Mucosa of descending colon (tissue), 3 donors: ENCODE data around the gene ACTN4. TPM values are rescaled to one million over a fixed set of nuclear protein-coding genes. Genes with fewer than 3 reads are reported as not detected.
A peak's percentile ranks its signal among the peaks of the same experiment; 100 is the strongest.

Source experiments
- ATAC-seq: fragments of 200-7000 bp; cut with Tn5 transposase; one replicate; pipeline ENCODE4 v1.9.1; 2020; ENCODE audit warnings: mild to moderate bottlenecking, moderate library complexity
- DNase-seq, 3 donors: peaks; one replicate each; pipeline ENCODE4 v3.0.0-alpha.2; 2020
- H3K36me3 ChIP-seq: fragments of 200-600 bp; one replicate; pipeline ENCODE4 v1.8.0; 2021; ENCODE audit warnings: low read depth, mild to moderate bottlenecking
- H3K4me1 ChIP-seq: fragments of 200-600 bp; one replicate; pipeline ENCODE4 v1.8.0; 2021; ENCODE audit warnings: low read depth, mild to moderate bottlenecking
- H3K4me3 ChIP-seq: fragments of 200-600 bp; one replicate; pipeline ENCODE4 v1.8.0; 2021; ENCODE audit warnings: mild to moderate bottlenecking
- H3K9me3 ChIP-seq: fragments of 200-600 bp; one replicate; pipeline ENCODE4 v1.8.0; 2021; ENCODE audit warnings: mild to moderate bottlenecking
- intact Hi-C, 2 donors: fragments of 100-400 bp; cut with DNase I in 1 of 2; cut with micrococcal nuclease in 1 of 2; formaldehyde crosslinking; loops; one replicate each; pipeline versions ENCODE4 v1.11.0 to v1.11.1; 2022; cut with DNase I, micrococcal nuclease
- total RNA-seq, 3 donors: library from RNA; stranded (reverse); fragmentation: NEBNext Ultra II Directional in 2 of 3; extraction: Animal tissue kit (Norgen Biotek cat#: 25700) in 2 of 3; gene quantifications; one replicate each; pipeline versions ENCODE4 v1.2.1 to v1.2.4, GENCODE V29; 2021 to 2023
- TF ChIP-seq, protein P1 (sequence below): fragments of 200-600 bp; IDR thresholded peaks from one replicate; pipeline ENCODE4 v1.8.0; 2022; ENCODE audit warnings: antibody characterized with exemption, mild to moderate bottlenecking
- donor health status: DM: no; HTN: no; CAD: no; lungs with moderate emphysema.
- donor health status: DM: no; HTN: no; CAD: no.
- donor health status: DM: no; HTN: yes; CAD: no.

The ACTN4 gene
- total RNA-seq, 3 donors from 2014 or later: 566 to 1,080 (median 1,014) TPM

DNA sequence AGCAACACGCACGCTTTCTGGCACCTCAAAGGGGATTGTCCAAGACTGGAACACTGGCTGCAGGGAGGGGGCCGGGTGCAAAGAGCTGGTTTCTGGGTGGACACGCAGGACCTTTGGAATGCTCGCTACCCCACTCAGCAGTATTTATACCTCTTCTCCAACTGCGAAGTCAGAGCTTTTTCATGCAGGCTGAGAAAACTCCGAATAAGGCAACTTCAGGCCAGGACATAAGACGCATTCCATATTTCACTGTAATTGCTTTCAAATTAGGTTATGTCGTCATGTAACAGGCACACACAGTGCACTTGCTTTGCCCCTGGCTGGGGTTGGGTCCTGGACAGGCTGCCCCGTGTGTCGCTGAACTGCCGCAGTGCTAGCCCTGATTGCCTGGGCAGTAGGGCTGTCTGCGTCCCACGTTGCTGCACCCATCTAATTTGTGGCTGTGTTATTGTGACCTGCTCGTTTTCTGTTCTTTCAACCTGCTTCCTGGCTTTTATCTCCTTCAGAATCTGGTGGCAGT lies 44.5 kb downstream of the ACTN4 start:
- H3K4me3 ChIP-seq: no peak overlapping the region
- ATAC-seq (peak; percentile 17), DNase-seq (peak in 1 of 3 donors; percentile 51)
- H3K36me3 ChIP-seq: no peaks in the 10 kb centered on the region
- H3K4me1 ChIP-seq: peaks cover 73% of the 10 kb centered on the region
- TF ChIP-seq, protein P1, sequence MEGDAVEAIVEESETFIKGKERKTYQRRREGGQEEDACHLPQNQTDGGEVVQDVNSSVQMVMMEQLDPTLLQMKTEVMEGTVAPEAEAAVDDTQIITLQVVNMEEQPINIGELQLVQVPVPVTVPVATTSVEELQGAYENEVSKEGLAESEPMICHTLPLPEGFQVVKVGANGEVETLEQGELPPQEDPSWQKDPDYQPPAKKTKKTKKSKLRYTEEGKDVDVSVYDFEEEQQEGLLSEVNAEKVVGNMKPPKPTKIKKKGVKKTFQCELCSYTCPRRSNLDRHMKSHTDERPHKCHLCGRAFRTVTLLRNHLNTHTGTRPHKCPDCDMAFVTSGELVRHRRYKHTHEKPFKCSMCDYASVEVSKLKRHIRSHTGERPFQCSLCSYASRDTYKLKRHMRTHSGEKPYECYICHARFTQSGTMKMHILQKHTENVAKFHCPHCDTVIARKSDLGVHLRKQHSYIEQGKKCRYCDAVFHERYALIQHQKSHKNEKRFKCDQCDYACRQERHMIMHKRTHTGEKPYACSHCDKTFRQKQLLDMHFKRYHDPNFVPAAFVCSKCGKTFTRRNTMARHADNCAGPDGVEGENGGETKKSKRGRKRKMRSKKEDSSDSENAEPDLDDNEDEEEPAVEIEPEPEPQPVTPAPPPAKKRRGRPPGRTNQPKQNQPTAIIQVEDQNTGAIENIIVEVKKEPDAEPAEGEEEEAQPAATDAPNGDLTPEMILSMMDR: no peak
- intact Hi-C loops: no loop called here
- H3K9me3 ChIP-seq: no peaks in the 10 kb centered on the region

DNA sequence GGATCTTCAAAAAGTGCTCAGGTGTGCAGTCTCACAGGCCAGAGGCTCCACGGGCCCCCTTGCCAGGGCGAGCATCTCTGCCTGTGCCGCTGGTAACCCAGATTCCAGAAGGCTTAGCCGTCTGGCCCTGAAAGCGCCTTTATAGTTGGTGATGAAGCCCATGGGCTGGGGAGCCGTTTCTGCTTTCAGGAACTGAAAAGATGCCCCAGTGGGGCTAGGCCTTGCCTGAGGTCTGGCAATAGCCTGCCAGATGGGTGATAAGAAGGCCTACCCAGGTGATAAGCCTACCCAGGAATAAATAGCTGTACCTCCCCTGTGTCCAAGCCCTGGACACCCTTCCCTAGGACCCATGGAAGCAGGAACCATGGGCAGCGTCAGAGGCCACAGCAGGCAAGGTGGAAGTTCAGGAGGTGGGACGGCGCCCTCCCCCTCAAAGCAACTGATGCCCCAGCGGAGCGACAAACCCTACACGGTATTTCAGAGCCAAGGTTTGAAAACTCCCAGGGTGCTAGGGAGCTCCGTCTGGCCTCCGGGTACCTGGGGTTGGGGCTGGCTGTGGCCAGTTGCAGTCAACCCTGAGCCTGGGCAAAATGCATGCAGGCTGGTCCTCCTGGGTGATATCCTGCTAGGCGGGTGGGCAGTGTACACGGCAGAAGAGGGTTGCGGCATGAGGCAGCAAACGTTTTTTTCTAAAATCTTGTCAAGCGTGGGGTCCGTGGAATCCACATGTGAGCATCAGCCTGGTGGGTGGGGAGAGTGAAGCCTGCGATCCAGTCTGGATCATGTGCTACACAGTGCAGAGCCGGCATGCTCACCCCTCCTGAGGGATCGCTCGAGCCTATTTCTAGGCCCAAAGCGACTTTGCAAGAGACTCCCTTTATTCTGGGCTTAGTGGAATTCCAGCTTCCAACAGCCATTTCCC lies 45.3 kb downstream of the ACTN4 start:
- intact Hi-C loops: no loop called here
- no peaks in the 10 kb centered on the region for H3K36me3 ChIP-seq
- H3K9me3 ChIP-seq: no peaks in the 10 kb centered on the region
- peaks cover 72% of the 10 kb centered on the region for H3K4me1 ChIP-seq
- no peak for ATAC-seq
- DNase-seq: no peak
- no peak overlapping the region for H3K4me3 ChIP-seq
- TF ChIP-seq, protein P1: no peak

DNA sequence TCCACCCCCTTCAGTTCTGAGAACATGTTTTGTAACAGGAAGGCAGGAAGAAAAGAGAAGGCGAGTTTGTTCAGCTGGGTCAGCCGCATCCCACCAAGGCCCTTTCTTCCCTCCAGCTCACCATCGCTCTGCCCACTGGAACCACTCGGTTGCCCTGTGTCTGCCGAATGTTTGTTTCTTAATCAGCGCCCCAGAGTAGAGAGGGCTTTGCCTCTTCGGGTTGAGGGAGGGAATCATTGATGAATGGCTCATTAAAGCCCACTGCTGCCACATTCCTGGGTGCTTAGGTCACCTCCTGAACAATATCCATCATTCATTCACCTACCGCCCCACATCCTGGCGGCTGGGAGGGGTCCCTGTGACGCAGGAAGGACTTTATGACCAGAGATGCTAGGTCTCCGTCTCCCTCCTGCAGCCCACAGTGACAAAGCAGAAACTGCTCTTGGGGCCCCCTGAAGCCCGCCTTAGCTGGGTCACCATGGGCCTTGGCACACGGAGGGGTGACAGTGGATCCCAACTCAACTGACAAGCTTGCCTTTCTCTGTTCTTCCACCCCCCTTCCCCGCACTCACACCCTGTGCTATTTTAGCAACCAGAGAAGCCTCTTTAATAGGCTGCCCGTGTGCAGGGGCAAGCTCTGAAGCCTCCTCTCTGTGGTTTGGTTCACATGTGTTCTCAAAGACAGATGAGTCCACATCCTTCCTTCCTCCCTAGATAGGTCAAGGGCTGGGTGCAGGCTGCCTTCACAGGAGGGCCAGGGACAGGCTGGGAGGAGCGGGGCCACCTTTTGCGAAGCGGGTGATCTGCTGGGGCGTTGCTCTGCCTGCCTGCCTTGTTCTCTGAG lies 46.2 kb downstream of the ACTN4 start:
- DNase-seq (no peak), ATAC-seq (peak; percentile 49)
- H3K36me3 ChIP-seq: no peaks in the 10 kb centered on the region
- intact Hi-C loops: no loop called here
- H3K4me3 ChIP-seq: no peak overlapping the region
- H3K9me3 ChIP-seq: no peaks in the 10 kb centered on the region
- H3K4me1 ChIP-seq: peaks cover 75% of the 10 kb centered on the region
- TF ChIP-seq, protein P1: no peak

DNA sequence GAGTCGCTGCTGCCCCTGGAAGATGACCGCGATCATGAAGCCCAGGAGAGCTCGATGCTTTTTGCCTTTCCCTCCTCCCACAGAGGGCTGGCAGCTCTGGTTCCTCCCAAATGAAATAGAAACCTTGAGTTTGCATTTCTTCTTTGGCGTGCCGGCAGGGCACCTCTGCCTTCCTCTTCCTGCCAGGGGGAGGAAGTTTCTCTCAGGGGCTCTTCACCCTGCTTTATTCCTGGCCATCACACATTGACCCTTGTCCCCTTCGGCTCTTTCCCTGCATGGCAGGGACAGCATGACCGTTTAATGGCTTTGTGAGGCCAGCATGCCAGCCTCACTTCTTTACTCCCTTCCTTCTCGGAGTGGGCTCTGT lies 47.9 kb downstream of the ACTN4 start:
- peak; percentile 13 for ATAC-seq
- Histone ChIP-seq H3K36me3 (no peaks in the 10 kb centered on the region), H3K4me3 (no peak overlapping the region), H3K9me3 (no peaks in the 10 kb centered on the region), H3K4me1 (peaks cover 82% of the 10 kb centered on the region)
- intact Hi-C loops: no loop called here
- DNase-seq: no peak
- TF ChIP-seq, protein P1: no peak

DNA sequence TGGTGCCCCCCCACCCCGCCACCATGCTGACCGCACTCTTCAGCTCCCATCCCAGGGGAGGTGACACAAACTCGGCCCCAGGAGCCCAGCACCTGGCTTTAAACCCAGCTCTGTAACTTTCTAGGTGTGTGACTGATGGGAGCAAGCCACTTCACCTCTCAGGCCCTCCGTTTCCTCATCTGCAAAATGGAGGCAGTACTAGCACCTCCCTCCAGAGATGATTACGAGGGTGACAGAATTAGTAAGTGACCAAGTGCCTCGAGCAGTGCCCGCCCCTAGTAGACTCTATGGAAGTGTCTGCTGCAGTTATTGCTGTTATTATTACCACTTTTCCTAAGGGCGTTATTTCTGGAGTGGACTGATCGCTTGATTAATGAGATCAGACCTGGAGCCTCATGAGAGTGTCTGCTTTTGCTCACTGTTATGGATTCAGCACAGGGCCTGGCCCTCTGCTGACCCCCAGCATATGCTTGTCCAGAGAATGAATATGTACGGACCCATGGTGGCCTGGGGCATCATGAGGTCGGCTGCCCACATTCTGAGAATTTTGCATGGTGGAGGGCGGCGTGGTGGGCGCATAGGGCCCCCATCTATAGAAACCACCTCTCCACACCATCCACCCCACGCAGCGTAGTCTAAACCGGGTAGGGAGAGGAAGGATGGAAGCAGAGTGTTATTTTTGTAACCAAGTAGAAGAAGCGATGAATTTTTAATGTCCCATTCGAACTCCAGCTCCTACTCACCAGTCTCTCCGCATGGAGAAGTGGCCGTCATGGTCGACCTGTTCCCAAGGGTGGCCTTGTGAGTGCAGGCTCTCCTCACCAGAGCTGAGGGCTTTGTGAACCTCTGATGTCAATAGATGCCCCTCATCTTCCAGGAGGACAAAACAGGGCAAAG lies 48.6 kb downstream of the ACTN4 start:
- no peak for ATAC-seq
- intact Hi-C loops: no loop called here
- H3K9me3 ChIP-seq: no peaks in the 10 kb centered on the region
- peaks cover 84% of the 10 kb centered on the region for H3K4me1 ChIP-seq
- H3K4me3 ChIP-seq: no peak overlapping the region
- TF ChIP-seq, protein P1: no peak
- H3K36me3 ChIP-seq: no peaks in the 10 kb centered on the region
- no peak for DNase-seq
